K562 (cell line): ENCODE measurements around the gene LRRC74B. TPM values are rescaled to one million over a fixed set of nuclear protein-coding genes. Genes with fewer than 3 reads are reported as not detected.

Experiments used
- AFF1 ChIP-seq, 2 experiments: fragments of 450-650 bp; IDR thresholded peaks; 2 replicates each; pipeline ENCODE4 v1.6.1; 2018; ENCODE audit warnings: mild to moderate bottlenecking in 2 of 2, low read depth in 1 of 2; ENCODE audit not compliant: partially characterized antibody in 2 of 2
- CHAMP1 ChIP-seq: fragments of 450-650 bp; IDR thresholded peaks from 2 replicates; pipeline ENCODE4 v1.6.1; 2016; ENCODE audit warnings: mild to moderate bottlenecking
- CTCFL ChIP-seq: IDR thresholded peaks from 2 replicates; pipeline ENCODE4 v1.6.1; 2011; ENCODE audit warnings: borderline replicate concordance, low read depth, mild to moderate bottlenecking, moderate library complexity, low read length; ENCODE audit not compliant: insufficient read depth, poor library complexity, severe bottlenecking
- ERF ChIP-seq: fragments of 450-650 bp; formaldehyde crosslinking; IDR thresholded peaks from 2 replicates; pipeline ENCODE4 v1.4.0; 2020; ENCODE audit warnings: mild to moderate bottlenecking, mixed read lengths
- FOXA3 ChIP-seq, 2 experiments: fragments of 450-650 bp in 1 of 2; sonication (generic) in 1 of 2; formaldehyde crosslinking; IDR thresholded peaks in 1 of 2; conservative IDR thresholded peaks in 1 of 2; 2 replicates each; pipeline versions ENCODE4 v1.4.0 to v1.8.0; 2020 to 2022; ENCODE audit warnings: mild to moderate bottlenecking in 2 of 2, missing genetic modification reagents in 1 of 2
- HDGF ChIP-seq: fragments of 450-650 bp; IDR thresholded peaks from 2 replicates; pipeline ENCODE4 v1.6.1; 2016
- MTA2 ChIP-seq: fragments of 450-650 bp; IDR thresholded peaks from 2 replicates; pipeline ENCODE4 v1.6.1; 2016; ENCODE audit warnings: low read depth
- PTTG1 ChIP-seq: fragments of 450-650 bp; IDR thresholded peaks from 2 replicates; pipeline ENCODE4 v1.6.1; 2016; ENCODE audit warnings: low read depth, mild to moderate bottlenecking, missing genetic modification characterization, missing compliant biosample characterization
- SRF ChIP-seq, 2 experiments: fragments of 250-450, 450-650 bp in 1 of 2; sonication (Bioruptor Pico) in 1 of 2; sonication (generic) in 1 of 2; formaldehyde crosslinking; IDR thresholded peaks; 2 replicates each; pipeline versions ENCODE4 v1.5.0 to v1.5.1; 2020 to 2022; ENCODE audit warnings: mild to moderate bottlenecking in 1 of 2, missing genetic modification reagents in 1 of 2
- STAT6 ChIP-seq: sonication (generic); formaldehyde crosslinking; IDR thresholded peaks from 2 replicates; pipeline ENCODE4 v1.8.1; 2023; ENCODE audit warnings: mild to moderate bottlenecking, missing genetic modification reagents
- ZNF282 ChIP-seq: sonication (generic); formaldehyde crosslinking; IDR thresholded peaks from 2 replicates; pipeline ENCODE4 v1.8.1; 2023; ENCODE audit warnings: missing genetic modification reagents
- ZNF395 ChIP-seq: fragments of 200-800 bp; sonication (Bioruptor generic); IDR thresholded peaks from 2 replicates; pipeline ENCODE4 v1.6.1; 2017; ENCODE audit warnings: missing genetic modification characterization, missing compliant biosample characterization
- ZNF589 ChIP-seq: fragments of 200-800 bp; sonication (Bioruptor generic); IDR thresholded peaks from 2 replicates; pipeline ENCODE4 v1.6.1; 2016; ENCODE audit warnings: low read depth, missing genetic modification characterization, missing compliant biosample characterization
- ZNF778 ChIP-seq: fragments of 450-650 bp; formaldehyde crosslinking; IDR thresholded peaks from 2 replicates; pipeline ENCODE4 v1.4.0; 2020; ENCODE audit warnings: mild to moderate bottlenecking, moderate library complexity
- polyA plus RNA-seq, 8 experiments: library from polyadenylated mRNA; depleted of rRNA in 4 of 8; stranded (reverse) in 5 of 8; unstranded in 3 of 8; fragments of >200 nt; fragmentation: Nextera tagmentation in 2 of 8; fragmentation: Illumina TruSeq in 1 of 8; extraction: Ambion mirVana in 2 of 8; extraction: Trizol in 1 of 8; gene quantifications; 2 replicates each; pipeline versions ENCODE4 v1.2.1 to v1.2.3, GENCODE V29; 2011 to 2014; ENCODE audit warnings: inconsistent platforms in 1 of 8, missing spikeins in 1 of 8
- total RNA-seq, 7 experiments: library from RNA; depleted of rRNA in 6 of 7; stranded (reverse); fragments of >200 nt in 6 of 7; fragmentation: Illumina TruSeq in 2 of 7; extraction: Trizol in 2 of 7; gene quantifications; 2 replicates each; pipeline versions ENCODE4 v1.2.1 to v1.2.3, GENCODE V29; 2011 to 2021; ENCODE audit warnings: low replicate concordance in 1 of 7

The LRRC74B gene
- total and polyA plus RNA-seq, 9 of the 15 experiments (the other 6 are each of a cell fraction or from before 2014, with no cell fraction given): not detected

- TF ChIP-seq STAT6 (CRISPR knock-in tag) (0 out of 2 replicates have a peak, but pooled peaks have one; percentile 66), ERF (no peak), PTTG1 (tag) (no peak), CHAMP1 (no peak), ZNF395 (no peak), ZNF778 (CRISPR knock-in tag) (no peak), MTA2 (no peak), CTCFL (no peak), ZNF589 (CRISPR knock-in tag) (no peak), FOXA3 (CRISPR knock-in tag; conservative IDR thresholded peaks at IDR 0.05 in 1 of 2, IDR thresholded peaks at IDR 0.05 in 1 of 2) (no peak), ZNF282 (no peak), HDGF (no peak), SRF (CRISPR knock-in tag; IDR thresholded peaks at IDR 0.05) (peak in 1 of 2 experiments; percentile 64; a peak in 1 of 4 replicates), AFF1 (IDR thresholded peaks at IDR 0.05; ENCODE audit: low read depth in 1 of 2, partially characterized antibody in 2 of 2) (no peak)
Observed at GRCh38 chr22:21003782-21004181, 42.0 kb upstream of the LRRC74B start (continued).
